Measurements from ENCODE around the gene LYPD6.

LYPD6 gene

GRCh38 chr2:149446748-149447147 lies 116.4 kb downstream of the LYPD6 start:
- no peak for TF ChIP-seq CTCF (IDR thresholded peaks at IDR 0.05; ENCODE audit: low read depth, low read length, missing control alignments)
- H3K4me3 ChIP-seq (ENCODE audit: low read depth, low read length) = no peak overlapping the region
- no peak for DNase-seq (ENCODE audit: low read depth)
- in situ Hi-C loops (cut with HindIII; ENCODE audit: low sequenced_read_pairs) = no loop called here

DNA sequence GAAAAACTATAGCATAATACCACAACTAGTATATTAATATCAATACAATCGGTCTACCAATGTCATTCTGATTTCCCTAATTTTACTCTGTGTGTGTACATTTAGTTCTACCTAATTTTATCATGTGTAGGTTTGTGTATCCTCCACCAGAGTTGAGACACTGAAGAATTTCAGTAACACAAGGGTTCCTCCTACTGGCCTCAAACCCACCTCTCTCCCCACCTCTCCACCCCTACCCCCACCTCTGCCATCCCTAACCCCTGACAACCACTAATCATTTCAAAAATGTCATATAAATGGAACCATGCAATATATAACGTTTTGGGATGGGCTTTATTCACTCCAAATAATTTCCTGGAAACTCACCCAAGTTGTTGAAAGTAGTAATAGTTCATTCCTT lies 117.9 kb downstream of the LYPD6 start:
- in situ Hi-C loops (cut with HindIII; ENCODE audit: low sequenced_read_pairs) = no loop called here
- no peak for TF ChIP-seq CTCF (IDR thresholded peaks at IDR 0.05; ENCODE audit: low read depth, low read length, missing control alignments)
- no peak for DNase-seq (ENCODE audit: low read depth)
- H3K4me3 ChIP-seq (ENCODE audit: low read depth, low read length) = no peak overlapping the region

DNA sequence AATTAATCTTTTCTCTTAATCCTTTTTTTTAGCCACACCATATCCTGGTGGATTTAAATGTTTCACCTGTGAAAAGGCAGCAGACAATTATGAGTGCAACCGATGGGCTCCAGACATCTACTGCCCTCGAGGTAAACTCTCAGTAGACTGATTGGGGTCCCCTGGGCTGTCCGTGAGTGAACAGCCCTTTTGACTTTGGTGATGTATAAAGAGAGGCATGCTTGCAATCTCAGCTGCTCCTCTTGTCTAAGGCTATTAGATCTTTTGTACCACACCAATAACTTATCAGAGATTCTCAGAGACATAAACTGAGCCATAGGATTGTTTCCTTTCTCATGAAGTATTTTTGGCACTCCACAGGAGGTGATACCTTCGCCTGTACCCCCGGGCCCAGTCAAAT lies 118.6 kb downstream of the LYPD6 start:
- DNase-seq (ENCODE audit: low read depth) = no peak
- TF ChIP-seq CTCF (IDR thresholded peaks at IDR 0.05; ENCODE audit: low read depth, low read length, missing control alignments) = no peak
- H3K4me3 ChIP-seq (ENCODE audit: low read depth, low read length) = no peak overlapping the region
- in situ Hi-C loops (cut with HindIII; ENCODE audit: low sequenced_read_pairs) = no loop called here

GRCh38 chr2:149451417-149452165 lies 121.2 kb downstream of the LYPD6 start:
- TF ChIP-seq CTCF (IDR thresholded peaks at IDR 0.05; ENCODE audit: low read depth, low read length, missing control alignments) = no peak
- no peak overlapping the region for H3K4me3 ChIP-seq (ENCODE audit: low read depth, low read length)
- in situ Hi-C loops (cut with HindIII; ENCODE audit: low sequenced_read_pairs) = no loop called here
- DNase-seq (ENCODE audit: low read depth) = no peak

DNA sequence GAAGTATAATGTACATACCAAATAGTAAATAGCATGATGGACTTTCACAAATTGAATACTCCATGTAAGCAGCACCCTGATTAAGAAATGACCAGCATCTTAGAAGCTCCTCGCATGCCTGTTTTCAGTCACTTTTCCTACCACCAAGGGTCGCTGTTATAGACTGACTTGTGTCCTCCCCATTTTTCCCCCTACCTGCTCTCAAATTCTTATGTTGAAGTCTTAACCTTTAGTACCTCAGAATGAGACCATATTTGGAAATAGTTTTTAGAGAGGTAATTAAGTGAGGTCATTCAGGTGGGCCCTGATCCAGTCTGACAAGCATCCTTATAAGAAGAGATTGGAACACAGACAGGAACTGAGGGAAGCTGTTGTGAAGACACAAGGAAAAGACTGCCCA lies 125.9 kb downstream of the LYPD6 start:
- TF ChIP-seq CTCF (IDR thresholded peaks at IDR 0.05; ENCODE audit: low read depth, low read length, missing control alignments) = no peak
- no peak for DNase-seq (ENCODE audit: low read depth)
- H3K4me3 ChIP-seq (ENCODE audit: low read depth, low read length) = no peak overlapping the region
- in situ Hi-C loops (cut with HindIII; ENCODE audit: low sequenced_read_pairs) = no loop called here

- H3K4me3 ChIP-seq (ENCODE audit: low read depth, low read length) = no peak overlapping the region
- TF ChIP-seq CTCF (IDR thresholded peaks at IDR 0.05; ENCODE audit: low read depth, low read length, missing control alignments) = no peak
- in situ Hi-C loops (cut with HindIII; ENCODE audit: low sequenced_read_pairs) = no loop called here
- DNase-seq (ENCODE audit: low read depth) = no peak
Observed at GRCh38 chr2:149458502-149458901, 128.1 kb downstream of the LYPD6 start.

Measured in astrocyte of the cerebellum (primary cell).